ENCODE results near the gene RSKR.

The RSKR gene

GRCh38 chr17:28626818-28627217, 12.8 kb upstream of the RSKR start:
- Histone ChIP-seq H3K4me2 (ENCODE audit: low read depth, low read length, poor library complexity, severe bottlenecking) (no peak overlapping the region), H3K36me3 (ENCODE audit: low read length) (peaks cover 25% of the 10 kb centered on the region)
- TF ChIP-seq CTCF (IDR thresholded peaks at IDR 0.05; ENCODE audit: insufficient read depth, low read length, poor library complexity, severe bottlenecking), result no peak
- TF ChIP-seq EZH2phosphoT487 (conservative IDR thresholded peaks at IDR 0.05; ENCODE audit: low read length), result no peak

GRCh38 chr17:28624148-28624547, 10.2 kb upstream of the RSKR start:
- Histone ChIP-seq H3K9me2 (replicated peaks; ENCODE audit: insufficient read depth, low read length) (no peaks in the 10 kb centered on the region), H4K20me1 (ENCODE audit: low read depth, low read length) (no peaks in the 10 kb centered on the region), H3K27ac (ENCODE audit: low read depth, low read length) (no peak overlapping the region), H3K79me2 (ENCODE audit: insufficient read depth, low read length) (no peaks in the 10 kb centered on the region; the same call in 1 of the 2 replicates), H3K4me3 (ENCODE audit: insufficient read depth, low read length, poor library complexity, severe bottlenecking) (no peak overlapping the region), H2AFZ (ENCODE audit: low read depth, low read length, severe bottlenecking) (no peak overlapping the region), H3K36me3 (ENCODE audit: low read length) (peaks cover 43% of the 10 kb centered on the region), H3K9me3 (ENCODE audit: insufficient read depth, low read length) (no peaks in the 10 kb centered on the region), H3K9ac (ENCODE audit: low read length) (no peak overlapping the region), H3F3A (ENCODE audit: insufficient read depth) (no peaks in the 10 kb centered on the region), H3K27me3 (ENCODE audit: low read length) (no peaks in the 10 kb centered on the region), H3K4me2 (ENCODE audit: low read depth, low read length, poor library complexity, severe bottlenecking) (no peak overlapping the region)
- TF ChIP-seq CTCF (IDR thresholded peaks at IDR 0.05; ENCODE audit: insufficient read depth, low read length, poor library complexity, severe bottlenecking) (no peak), EZH2phosphoT487 (conservative IDR thresholded peaks at IDR 0.05; ENCODE audit: low read length) (no peak)

More at GRCh38 chr17:28626818-28627217, 12.8 kb upstream of the RSKR start:
- Histone ChIP-seq H3F3A (ENCODE audit: insufficient read depth) (no peaks in the 10 kb centered on the region), H2AFZ (ENCODE audit: low read depth, low read length, severe bottlenecking) (no peak overlapping the region), H3K9me3 (ENCODE audit: insufficient read depth, low read length) (no peaks in the 10 kb centered on the region), H4K20me1 (ENCODE audit: low read depth, low read length) (no peaks in the 10 kb centered on the region), H3K4me3 (ENCODE audit: insufficient read depth, low read length, poor library complexity, severe bottlenecking) (no peak overlapping the region), H3K9ac (ENCODE audit: low read length) (no peak overlapping the region), H3K27ac (ENCODE audit: low read depth, low read length) (no peak overlapping the region), H3K79me2 (ENCODE audit: insufficient read depth, low read length) (no peaks in the 10 kb centered on the region; the same call in 1 of the 2 replicates), H3K9me2 (replicated peaks; ENCODE audit: insufficient read depth, low read length) (no peaks in the 10 kb centered on the region), H3K27me3 (ENCODE audit: low read length) (no peaks in the 10 kb centered on the region)

DNA sequence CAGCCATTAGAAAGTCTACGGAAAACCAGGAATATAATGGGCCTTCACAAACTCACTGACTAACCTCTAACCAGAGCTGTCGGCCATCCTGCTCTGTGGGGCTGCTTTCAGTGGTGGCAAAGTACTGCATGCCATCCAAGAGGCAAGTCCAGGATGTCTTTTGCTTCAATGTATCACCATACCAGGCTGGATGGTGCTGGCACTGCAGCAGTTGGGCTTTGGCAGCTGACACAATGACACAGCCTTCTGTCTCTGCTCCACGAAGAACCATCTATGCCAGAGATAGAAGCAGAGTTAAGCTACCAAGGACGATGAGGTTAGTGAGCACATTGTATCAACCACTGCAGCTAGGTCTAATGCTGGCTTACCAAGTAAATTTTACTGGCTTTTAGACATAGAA, 9.7 kb upstream of the RSKR start:
- Histone ChIP-seq H3K27ac (ENCODE audit: low read depth, low read length) (no peak overlapping the region), H3K9me3 (ENCODE audit: insufficient read depth, low read length) (no peaks in the 10 kb centered on the region), H3F3A (ENCODE audit: insufficient read depth) (no peaks in the 10 kb centered on the region), H3K4me2 (ENCODE audit: low read depth, low read length, poor library complexity, severe bottlenecking) (no peak overlapping the region), H3K9ac (ENCODE audit: low read length) (no peak overlapping the region), H3K9me2 (replicated peaks; ENCODE audit: insufficient read depth, low read length) (no peaks in the 10 kb centered on the region), H3K36me3 (ENCODE audit: low read length) (peaks cover 48% of the 10 kb centered on the region), H3K79me2 (ENCODE audit: insufficient read depth, low read length) (no peaks in the 10 kb centered on the region; the same call in 1 of the 2 replicates), H3K27me3 (ENCODE audit: low read length) (no peaks in the 10 kb centered on the region), H4K20me1 (ENCODE audit: low read depth, low read length) (no peaks in the 10 kb centered on the region), H2AFZ (ENCODE audit: low read depth, low read length, severe bottlenecking) (no peak overlapping the region), H3K4me3 (ENCODE audit: insufficient read depth, low read length, poor library complexity, severe bottlenecking) (no peak overlapping the region)
- TF ChIP-seq EZH2phosphoT487 (conservative IDR thresholded peaks at IDR 0.05; ENCODE audit: low read length) (no peak), CTCF (IDR thresholded peaks at IDR 0.05; ENCODE audit: insufficient read depth, low read length, poor library complexity, severe bottlenecking) (no peak)
